CD4-positive, alpha-beta T cell treated with Interleukin-2 at 100 ng/mL for 4 hours (primary cell): ENCODE data around the gene HEATR3.

Experiments
- DNase-seq: peaks from one replicate; pipeline ENCODE4 v3.0.0-alpha.2; 2020; ENCODE audit warnings: low spot score

HEATR3 gene

GRCh38 chr16:50065624-50066481, at the start of gene HEATR3:
Gene HEATR3 (plus strand): TSS chr16:50065970. CDS start chr16:50066132, 162 bp downstream.
- DNase-seq: peak; percentile 97

GRCh38 chr16:50017553-50017952, 48.2 kb upstream of the HEATR3 start:
- DNase-seq: no peak

GRCh38 chr16:50021544-50021943, 44.2 kb upstream of the HEATR3 start:
- DNase-seq: no peak

- DNase-seq: no peak
Observed at GRCh38 chr16:50023641-50024040, 42.1 kb upstream of the HEATR3 start.

GRCh38 chr16:50024207-50024606, 41.6 kb upstream of the HEATR3 start:
- DNase-seq: no peak

GRCh38 chr16:50024684-50025536, 40.9 kb upstream of the HEATR3 start, which contains the start of gene CNEP1R1:
Gene CNEP1R1 (plus strand): TSS chr16:50025225. CDS start chr16:50025316, 91 bp downstream.
- DNase-seq: peak; percentile 97

GRCh38 chr16:50025537-50025931, 40.2 kb upstream of the HEATR3 start:
- DNase-seq: peak; percentile 18

- no peak for DNase-seq
Observed at GRCh38 chr16:50027829-50028228, 37.9 kb upstream of the HEATR3 start.

- DNase-seq: no peak
Observed at GRCh38 chr16:50035468-50035992, 30.2 kb upstream of the HEATR3 start.

- no peak for DNase-seq
Observed at GRCh38 chr16:50036426-50036825, 29.3 kb upstream of the HEATR3 start.

- no peak for DNase-seq
Observed at GRCh38 chr16:50037662-50038220, 28.0 kb upstream of the HEATR3 start.

- DNase-seq: no peak
Observed at GRCh38 chr16:50038286-50038685, 27.5 kb upstream of the HEATR3 start.

- DNase-seq: peak; percentile 13
Observed at GRCh38 chr16:50038756-50039529, 26.8 kb upstream of the HEATR3 start.

GRCh38 chr16:50040018-50040417, 25.8 kb upstream of the HEATR3 start:
- DNase-seq: no peak

- no peak for DNase-seq
Observed at GRCh38 chr16:50040710-50041109, 25.1 kb upstream of the HEATR3 start.

- no peak for DNase-seq
Observed at GRCh38 chr16:50043358-50043757, 22.4 kb upstream of the HEATR3 start.

- DNase-seq: no peak
Observed at GRCh38 chr16:50045412-50045811, 20.4 kb upstream of the HEATR3 start.

GRCh38 chr16:50046853-50047252, 18.9 kb upstream of the HEATR3 start:
- no peak for DNase-seq

- DNase-seq: no peak
Observed at GRCh38 chr16:50047864-50048263, 17.9 kb upstream of the HEATR3 start.

GRCh38 chr16:50050802-50051201, 15.0 kb upstream of the HEATR3 start:
- no peak for DNase-seq

GRCh38 chr16:50056226-50056625, 9.5 kb upstream of the HEATR3 start:
- DNase-seq: no peak
